Aortic smooth muscle cell (primary cell): Measurements from ENCODE around the gene GNAS-AS1. TPM values are rescaled to one million over a fixed set of nuclear protein-coding genes. Genes with fewer than 3 reads are reported as not detected.

ENCODE experiments used
- total RNA-seq: library from RNA; depleted of rRNA; stranded (reverse); fragments of >200 nt; gene quantifications from 2 replicates; pipeline ENCODE4 v1.2.3, GENCODE V29; 2014

GNAS-AS1 gene
- total RNA-seq, result 0.56 and 1.2 TPM in 2 replicates

DNA sequence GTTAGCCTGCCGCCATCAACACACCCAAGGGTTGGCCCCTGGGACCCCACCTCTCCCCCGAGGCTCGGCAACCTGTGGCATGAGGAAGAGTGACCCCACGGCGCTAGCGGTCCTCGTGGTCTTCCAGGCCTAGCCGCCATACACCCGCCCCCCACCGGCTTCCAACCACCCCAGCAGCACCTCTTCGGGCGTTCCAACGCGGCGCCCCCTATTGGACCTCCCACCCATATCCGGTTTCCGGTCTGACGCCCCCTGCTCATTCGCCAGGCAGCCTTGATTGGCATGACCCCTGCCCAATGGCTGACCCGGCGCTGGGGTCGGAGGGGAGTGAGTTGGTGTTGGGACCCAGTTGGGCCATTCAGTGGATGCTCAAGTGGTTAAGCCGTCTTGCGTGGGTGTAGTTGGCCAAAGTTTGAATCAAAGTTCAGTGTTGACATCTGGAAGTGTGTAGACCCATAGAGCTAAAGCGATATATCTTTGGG lies at the start of gene GNAS-AS1:
GNAS-AS1 (minus strand) TSS at position 210 of the 482 bp plus-strand sequence.

GRCh38 chr20:58852543-58853271 lies 2.0 kb upstream of the GNAS-AS1 start, which contains the start of gene GNAS:
Gene GNAS, plus strand, starts transcription at chr20:58852716.

Other genes with a start within 250 kb of the GNAS-AS1 start
- gene STX16, start 199.6 kb downstream of the GNAS-AS1 start, total RNA-seq, result 42.3 and 49.6 TPM in 2 replicates
- gene NPEPL1, start 158.1 kb downstream of the GNAS-AS1 start, total RNA-seq, result 21.0 and 21.8 TPM in 2 replicates
- gene GNAS, start 1.8 kb upstream of the GNAS-AS1 start, total RNA-seq, result 400 and 636 TPM in 2 replicates
- 48.4 and 50.1 TPM in 2 replicates for gene NELFCD, start 130.4 kb upstream of the GNAS-AS1 start, total RNA-seq
- gene CTSZ, start 156.4 kb upstream of the GNAS-AS1 start, total RNA-seq, result 297 and 334 TPM in 2 replicates
- under 0.01 and 0.06 TPM in 2 replicates for gene TUBB1, start 168.5 kb upstream of the GNAS-AS1 start, total RNA-seq
- 38.8 and 49.7 TPM in 2 replicates for gene ATP5F1E, start 181.4 kb upstream of the GNAS-AS1 start, total RNA-seq
- gene PRELID3B, start 191.9 kb upstream of the GNAS-AS1 start, total RNA-seq, result 92.1 and 97.8 TPM in 2 replicates